NCI-H2227 treated with DMSO at 0.1 percent for 48 hours (cell line): ENCODE measurements around the gene MSRB3.

ENCODE experiments used
- DNase-seq: peaks from one replicate; lab custom pipeline; 2025; lab: John Stamatoyannopoulos, UW

MSRB3 gene

GRCh38 chr12:65326616-65327015 lies 48.1 kb downstream of the MSRB3 start:
- DNase-seq: no peak

GRCh38 chr12:65327207-65328076 lies 49.0 kb downstream of the MSRB3 start:
- no peak for DNase-seq

- no peak for DNase-seq
Measured at GRCh38 chr12:65329721-65330120, 51.2 kb downstream of the MSRB3 start.

- DNase-seq: no peak
Measured at GRCh38 chr12:65330331-65330730, 51.8 kb downstream of the MSRB3 start.

GRCh38 chr12:65331456-65331855 lies 53.0 kb downstream of the MSRB3 start:
- no peak for DNase-seq

- DNase-seq: no peak
Measured at GRCh38 chr12:65333649-65334048, 55.2 kb downstream of the MSRB3 start.

- no peak for DNase-seq
Measured at GRCh38 chr12:65334521-65334920, 56.0 kb downstream of the MSRB3 start.

GRCh38 chr12:65335021-65335714 lies 56.7 kb downstream of the MSRB3 start:
- peak; percentile 6 for DNase-seq

GRCh38 chr12:65335981-65336380 lies 57.5 kb downstream of the MSRB3 start:
- no peak for DNase-seq

- DNase-seq: no peak
Measured at GRCh38 chr12:65339161-65339560, 60.7 kb downstream of the MSRB3 start.

- no peak for DNase-seq
Measured at GRCh38 chr12:65343230-65343629, 64.7 kb downstream of the MSRB3 start.

GRCh38 chr12:65343801-65344200 lies 65.3 kb downstream of the MSRB3 start:
- no peak for DNase-seq

GRCh38 chr12:65355461-65355860 lies 77.0 kb downstream of the MSRB3 start:
- no peak for DNase-seq

GRCh38 chr12:65362234-65363031 lies 84.0 kb downstream of the MSRB3 start:
- DNase-seq: no peak

- no peak for DNase-seq
Measured at GRCh38 chr12:65364046-65364445, 85.6 kb downstream of the MSRB3 start.

GRCh38 chr12:65367396-65367795 lies 88.9 kb downstream of the MSRB3 start:
- DNase-seq: no peak

- no peak for DNase-seq
Measured at GRCh38 chr12:65368055-65368454, 89.6 kb downstream of the MSRB3 start.

- DNase-seq: no peak
Measured at GRCh38 chr12:65372574-65372973, 94.1 kb downstream of the MSRB3 start.

- DNase-seq: no peak
Measured at GRCh38 chr12:65384240-65384639, 105.8 kb downstream of the MSRB3 start.

- no peak for DNase-seq
Measured at GRCh38 chr12:65387396-65387795, 108.9 kb downstream of the MSRB3 start.

GRCh38 chr12:65389436-65389835 lies 111.0 kb downstream of the MSRB3 start:
- peak; percentile 94 for DNase-seq

GRCh38 chr12:65391711-65392110 lies 113.2 kb downstream of the MSRB3 start:
- no peak for DNase-seq

GRCh38 chr12:65392491-65392890 lies 114.0 kb downstream of the MSRB3 start:
- no peak for DNase-seq
